A549 (cell line): ENCODE measurements around the gene BCL7B.

Experiments used
- CHD2 ChIP-seq: fragments of 150-350 bp; IDR thresholded peaks from 2 replicates; pipeline ENCODE4 v1.6.1; 2014; ENCODE audit warnings: low read length; ENCODE audit not compliant: partially characterized antibody
- CHD4 ChIP-seq: fragments of 200-600 bp; sonication (generic); IDR thresholded peaks from 2 replicates; pipeline ENCODE4 v1.6.1; 2016; ENCODE audit warnings: antibody characterized with exemption, mild to moderate bottlenecking, borderline replicate concordance
- CTCF ChIP-seq: fragments of >200 bp; sonication (Bioruptor Twin); formaldehyde crosslinking; IDR thresholded peaks from 3 replicates; pipeline ENCODE4 v1.5.1; 2016
- EP300 ChIP-seq, 2 experiments: fragments of >200 bp; sonication (Bioruptor Twin); formaldehyde crosslinking; IDR thresholded peaks; 2 replicates in 1 of 2; 3 replicates in 1 of 2; pipeline ENCODE4 v1.6.1; 2016 to 2017
- MAX ChIP-seq: IDR thresholded peaks from 2 replicates; pipeline ENCODE4 v1.6.1; 2012
- MYC ChIP-seq: IDR thresholded peaks from 2 replicates; pipeline ENCODE4 v1.6.1; 2012; ENCODE audit warnings: mild to moderate bottlenecking, inconsistent platforms, low read length, improper control_type of control experiment, borderline replicate concordance
- NR3C1 ChIP-seq: fragments of >200 bp; sonication (Bioruptor Twin); formaldehyde crosslinking; IDR thresholded peaks from 3 replicates; pipeline ENCODE4 v1.6.1; 2017
- PBX3 ChIP-seq: IDR thresholded peaks from 2 replicates; pipeline ENCODE4 v1.6.1; 2012
- POLR2A ChIP-seq: IDR thresholded peaks from 2 replicates; pipeline ENCODE4 v1.6.1; 2012; ENCODE audit warnings: mild to moderate bottlenecking, low read length
- RCOR1 ChIP-seq: fragments of 150-350 bp; IDR thresholded peaks from 2 replicates; pipeline ENCODE4 v1.6.1; 2014; ENCODE audit warnings: antibody characterized with exemption, low read length, low read depth
- REST ChIP-seq: fragments of 200-600 bp; sonication (generic); IDR thresholded peaks from 2 replicates; pipeline ENCODE4 v1.6.1; 2016; ENCODE audit warnings: antibody characterized with exemption, mild to moderate bottlenecking, moderate library complexity
- SMC3 ChIP-seq: fragments of >200 bp; sonication (Bioruptor Twin); formaldehyde crosslinking; IDR thresholded peaks from 3 replicates; pipeline ENCODE4 v1.6.1; 2018; ENCODE audit warnings: inconsistent platforms

- TF ChIP-seq MAX: no peak
- TF ChIP-seq REST: no peak
- TF ChIP-seq PBX3: no peak
- no peak for TF ChIP-seq CHD2
- TF ChIP-seq CTCF: no peak
- TF ChIP-seq POLR2A: no peak
- TF ChIP-seq MYC: no peak
- no peak for TF ChIP-seq EP300 (IDR thresholded peaks at IDR 0.05)
- no peak for TF ChIP-seq SMC3
- TF ChIP-seq RCOR1: no peak
- no peak for TF ChIP-seq CHD4
- TF ChIP-seq NR3C1: no peak
These were observed 8.3 kb downstream of the BCL7B start for GRCh38 chr7:73549176-73549575.
